Inflammatory macrophage (primary cell): ENCODE data around the gene CEP170B.
"Not testable (repeated sequence)": the region's sequence is repeated elsewhere in the genome, so short reads cannot be mapped to it uniquely, and the experiment has no call there.

Source experiments
- DNase-seq, 2 donors: peaks; one replicate each; pipeline ENCODE4 v3.0.0-alpha.2; 2020 to 2022
- total RNA-seq, 18 experiments: gene quantifications; one replicate each; lab custom pipeline; 2026; ENCODE audit warnings: mixed read lengths in 6 of 18, inconsistent platforms in 2 of 18; lab: John Stamatoyannopoulos, UW

Gene CEP170B
- total RNA-seq, result 1.1 to 6.9 (median 3.4) reads per million in 18 experiments

DNA sequence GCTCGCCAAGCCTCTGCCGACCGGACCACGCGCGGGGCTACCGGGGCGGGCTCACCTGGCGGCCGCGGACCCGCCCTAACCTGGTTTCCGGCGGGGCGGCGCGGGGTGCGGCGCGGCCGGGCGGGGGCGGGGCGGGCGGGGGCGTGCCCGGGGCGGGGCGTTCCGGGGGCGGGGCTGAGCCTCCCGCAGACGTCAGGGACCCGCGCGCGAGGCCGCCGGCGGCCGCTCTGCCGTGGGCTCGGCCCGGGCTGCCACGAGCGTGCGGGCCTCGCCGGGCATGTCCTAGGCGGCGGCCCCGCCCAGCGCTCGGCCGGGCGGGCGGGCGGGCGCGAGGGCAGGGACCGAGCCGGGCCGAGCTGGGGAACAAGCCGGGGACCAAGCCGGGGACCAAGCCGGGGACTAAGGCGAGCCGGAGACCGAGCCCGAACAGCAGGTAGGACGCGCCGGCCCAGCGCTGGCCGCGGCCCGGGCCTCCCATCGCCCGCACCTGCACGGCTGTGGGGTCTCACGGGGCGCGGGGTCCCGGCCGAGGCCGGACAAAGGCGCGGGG lies at the start of gene CEP170B:
TSS of gene CEP170B (plus strand) at position 188 of the 550 bp plus-strand sequence. CDS start 3,183 bp downstream, outside the sequence.
- DNase-seq, result peak in 1 of 2 donors; percentile 8

DNA sequence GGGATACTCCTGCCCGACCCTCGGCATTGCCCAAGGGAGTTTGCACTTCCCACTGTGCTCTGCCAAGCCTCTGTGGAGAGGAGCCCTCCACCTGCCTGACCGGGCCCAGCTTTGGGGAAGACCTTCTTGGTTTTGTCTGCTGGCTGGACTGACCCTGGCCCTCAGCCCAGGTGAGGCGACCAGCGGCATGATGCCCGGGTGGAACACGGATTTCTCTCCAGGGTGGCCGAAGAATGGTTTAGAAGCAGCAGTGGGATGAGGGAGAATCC lies 48.5 kb upstream of the CEP170B start:
- DNase-seq, result no peak

DNA sequence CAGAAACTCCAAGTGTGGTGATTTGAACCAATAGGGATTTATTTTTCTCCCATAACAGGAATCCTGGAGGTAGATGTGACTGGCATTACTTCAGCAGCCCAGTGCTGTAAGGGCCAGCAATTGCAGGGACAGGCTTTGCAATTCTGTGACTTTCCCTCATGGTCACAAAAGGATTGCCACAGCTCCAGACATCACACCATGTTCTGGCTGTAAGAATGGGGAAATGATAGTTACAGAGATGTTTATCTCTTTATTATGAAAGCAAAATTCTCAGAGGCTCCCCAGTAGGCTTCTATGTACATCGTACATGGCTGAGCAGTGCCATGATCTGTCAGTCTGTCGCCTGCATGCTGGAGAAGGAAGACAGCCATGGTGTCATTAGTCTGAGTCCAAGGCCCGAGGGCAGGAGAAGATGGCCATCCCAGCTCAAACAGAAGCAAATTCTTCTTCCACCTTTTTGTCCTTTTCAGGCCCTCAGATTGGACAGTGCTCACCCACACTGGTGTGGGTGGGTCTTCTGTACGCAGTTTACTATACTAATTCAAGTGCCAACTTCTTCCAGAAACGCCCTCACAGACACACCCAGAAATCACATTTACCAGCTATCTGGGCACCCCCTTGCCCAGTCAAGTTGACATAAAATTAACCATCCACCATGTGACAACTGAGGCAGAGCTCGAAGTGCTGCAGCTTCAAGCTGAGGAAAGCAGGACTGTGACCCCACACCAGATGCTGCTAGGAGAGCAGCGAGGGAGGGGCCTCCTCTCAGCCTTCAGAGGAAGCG lies 46.9 kb upstream of the CEP170B start:
- no peak for DNase-seq

DNA sequence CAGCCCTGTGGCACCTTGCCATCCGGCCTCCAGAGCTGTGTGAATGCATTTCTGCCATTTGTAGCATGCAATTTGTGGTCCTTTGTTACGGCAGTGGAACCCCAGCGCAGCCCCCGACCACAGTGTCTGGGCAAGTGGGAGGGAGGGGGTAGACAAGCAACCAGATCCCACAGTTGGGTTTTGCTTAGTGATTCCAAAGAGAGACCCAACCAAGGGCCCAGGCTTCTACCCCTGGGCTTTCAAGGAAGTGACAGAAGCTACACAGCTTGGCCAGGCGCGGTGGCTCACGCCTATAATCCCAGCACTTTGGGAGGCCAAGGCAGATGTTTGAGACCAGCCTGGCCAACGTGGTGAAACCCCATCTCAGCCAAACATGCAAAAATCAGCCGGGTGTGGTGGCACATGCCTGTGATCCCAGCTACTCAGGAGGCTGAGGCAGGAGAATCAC lies 46.3 kb upstream of the CEP170B start:
- DNase-seq, result no peak

DNA sequence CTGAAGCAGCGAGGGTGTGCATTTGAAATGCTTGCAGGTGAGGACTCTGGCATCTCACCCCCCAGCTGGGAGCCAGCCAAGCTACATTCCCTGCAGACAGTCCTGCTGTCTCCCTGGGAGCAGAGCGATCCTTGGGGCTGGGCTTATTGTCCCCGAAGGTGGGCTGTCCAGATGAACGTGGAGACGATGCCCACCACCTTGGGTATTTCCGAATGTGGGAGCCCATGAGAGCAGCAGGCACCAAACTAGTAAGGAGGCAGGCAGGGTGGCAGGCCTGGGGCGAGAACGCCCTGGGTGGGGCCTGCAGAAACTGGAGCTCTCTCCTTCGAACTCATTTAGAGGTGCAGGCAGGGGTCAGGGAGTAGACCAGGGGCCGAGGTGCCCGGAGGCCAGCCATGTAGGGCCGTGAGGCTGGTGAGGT lies 45.7 kb upstream of the CEP170B start:
- no peak for DNase-seq

DNA sequence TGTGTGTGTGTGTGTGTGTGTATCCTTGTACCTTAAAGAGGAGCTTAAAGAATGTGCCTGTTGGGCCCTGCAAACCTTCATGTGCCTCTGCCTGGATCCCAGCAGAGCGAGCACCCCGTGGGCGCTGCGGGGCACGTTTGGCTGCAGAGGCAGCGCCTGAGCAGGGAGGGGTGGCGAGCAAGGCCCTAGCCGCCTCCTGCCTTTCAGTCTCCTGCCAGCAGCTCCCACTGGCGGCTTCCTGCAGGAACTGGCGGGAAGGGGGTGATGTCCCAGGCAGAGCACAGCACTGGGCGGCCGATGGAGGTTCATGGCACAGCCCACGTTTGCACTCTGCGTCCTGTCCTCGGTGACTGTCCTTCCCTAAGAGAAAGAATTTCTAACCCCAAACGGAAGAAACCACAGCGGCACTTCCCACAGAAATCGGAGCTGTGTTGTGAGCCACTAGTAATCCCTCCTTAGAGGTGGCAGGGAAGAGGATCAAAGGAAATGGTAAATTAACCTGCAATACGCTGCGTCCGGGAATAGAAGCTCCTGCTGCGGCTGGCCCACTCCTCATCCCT lies 44.3 kb upstream of the CEP170B start:
- peak in 1 of 2 donors; percentile 11 for DNase-seq

DNA sequence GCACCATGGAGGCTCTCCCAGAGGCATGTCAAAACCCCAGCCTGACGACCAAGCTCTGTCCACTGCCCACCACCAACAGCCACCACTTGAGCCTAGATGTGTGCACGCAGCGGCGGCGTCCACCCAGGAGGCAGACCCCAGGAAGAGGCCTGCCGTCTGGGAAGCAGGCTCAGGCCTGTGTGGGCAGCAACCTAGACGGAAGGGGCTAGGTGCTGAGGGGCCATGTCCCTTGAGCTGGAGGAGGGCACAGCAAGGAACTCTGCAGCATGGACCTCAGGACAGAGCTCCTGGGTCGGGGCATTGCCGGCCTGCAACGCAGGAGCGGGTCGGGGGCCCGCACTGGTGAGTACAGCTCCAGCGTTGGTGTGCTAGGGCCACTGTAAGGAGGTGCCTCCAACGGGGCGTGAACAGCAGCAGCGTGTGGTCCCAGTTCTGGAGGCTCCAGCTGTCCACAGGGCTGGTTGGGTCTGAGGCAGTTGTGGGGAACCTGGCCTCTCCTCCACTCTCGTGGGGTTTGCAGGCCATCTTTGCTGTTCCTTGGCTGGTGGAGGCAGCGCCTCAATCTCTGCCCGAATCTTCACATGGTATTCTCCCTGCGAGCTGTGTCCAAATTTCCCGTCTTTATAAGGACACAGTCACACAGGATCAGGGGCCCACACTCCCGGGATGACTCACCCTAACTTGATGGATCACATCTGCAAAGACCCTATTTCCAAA lies 43.7 kb upstream of the CEP170B start:
- no peak for DNase-seq

DNA sequence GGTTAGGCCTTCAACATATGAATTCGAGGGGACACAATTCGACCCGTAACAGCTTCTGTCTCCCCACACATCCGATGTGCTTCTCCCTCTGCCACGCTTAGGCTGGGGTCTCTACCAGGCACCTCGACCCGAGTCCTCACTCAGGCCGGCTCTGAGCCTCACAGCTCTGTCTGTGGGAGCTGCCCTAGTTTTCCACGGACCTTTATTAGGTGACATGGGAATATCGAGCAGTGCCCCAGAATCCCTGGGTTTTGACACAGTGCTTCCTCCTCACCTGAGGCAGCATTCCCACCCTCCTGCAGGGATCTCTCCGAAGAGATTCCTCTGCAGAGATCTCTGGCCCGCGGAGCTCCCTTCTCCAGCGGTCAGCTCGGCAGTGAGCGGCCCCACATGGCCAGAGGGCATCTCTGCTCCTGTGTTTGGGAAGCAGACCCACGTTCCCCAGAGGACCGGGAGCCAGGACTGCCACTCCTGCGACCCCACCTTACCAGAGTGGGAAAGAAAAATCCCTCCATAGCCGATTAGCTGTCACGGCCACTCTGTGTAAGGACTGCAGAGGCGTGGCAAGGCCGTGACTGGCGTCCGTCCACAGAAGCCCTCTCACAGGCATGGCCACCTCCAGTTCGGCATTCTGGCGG lies 43.0 kb upstream of the CEP170B start:
- no peak for DNase-seq

DNA sequence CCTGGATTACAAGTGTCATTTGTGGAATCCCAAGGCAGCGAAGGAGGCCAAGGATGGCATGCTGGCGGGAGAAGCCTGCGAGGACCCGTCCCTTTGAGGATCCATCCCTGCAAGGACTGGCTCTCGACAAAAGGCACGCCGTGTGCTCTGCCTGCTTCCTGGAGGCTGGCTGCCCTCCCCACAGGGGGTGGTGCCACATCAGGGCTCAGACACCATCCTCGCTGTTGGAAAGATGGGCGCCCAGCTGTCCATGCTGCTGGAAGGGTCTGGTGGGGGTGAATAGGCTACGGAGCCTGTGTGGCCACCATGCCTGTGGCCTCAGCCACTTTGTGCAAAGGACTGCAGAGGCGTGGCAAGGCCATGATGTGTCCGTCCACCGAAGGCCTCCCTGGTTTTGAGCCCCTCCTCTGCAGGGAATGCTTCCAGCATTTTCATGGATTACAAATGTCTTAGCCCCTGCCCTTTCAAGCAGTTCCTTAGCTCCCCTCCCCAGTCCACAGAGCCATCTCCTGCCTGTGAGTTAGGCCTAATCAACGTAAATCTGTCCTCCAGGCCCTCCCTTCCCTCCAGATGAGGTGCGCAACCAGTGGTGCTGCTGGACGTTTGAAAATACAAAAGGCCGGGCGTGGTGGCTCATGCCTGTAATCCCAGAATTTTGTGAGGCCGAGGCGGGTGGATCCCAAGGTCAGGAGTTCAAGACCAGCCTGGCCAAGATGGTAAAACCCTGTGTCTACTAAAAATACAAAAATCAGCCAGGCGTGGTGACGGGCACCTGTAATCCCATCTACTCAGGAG lies 42.0 kb upstream of the CEP170B start:
- DNase-seq, result no peak

DNA sequence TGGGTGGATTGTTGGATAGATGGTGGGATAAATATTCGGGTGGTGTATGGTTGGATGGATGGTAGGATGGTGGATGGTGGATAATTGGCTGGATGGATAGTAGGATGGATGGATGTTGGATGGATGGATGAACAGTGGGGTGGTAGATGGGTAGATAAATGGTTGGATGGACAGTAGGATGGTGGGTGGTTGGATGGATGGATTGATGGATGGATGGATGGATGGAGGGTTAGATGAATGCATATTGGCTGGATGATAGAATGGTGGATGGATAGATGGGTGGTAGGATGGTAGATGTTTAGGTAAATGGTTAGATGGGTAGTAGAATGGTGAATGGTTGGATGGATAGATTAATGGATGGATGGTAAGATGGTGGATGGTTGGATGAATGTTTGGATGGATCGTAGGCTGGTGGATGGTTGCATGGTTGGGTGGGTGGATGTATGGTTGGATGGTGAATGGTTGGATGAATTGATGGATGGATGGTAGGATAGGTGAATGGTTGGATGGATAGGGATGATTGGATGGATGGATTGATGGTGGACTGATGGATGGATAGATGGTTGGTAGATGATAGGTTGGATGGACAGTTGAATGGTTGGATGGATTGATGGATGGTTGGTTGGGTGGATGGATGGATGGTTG lies 40.6 kb upstream of the CEP170B start:
- DNase-seq, result no peak

DNA sequence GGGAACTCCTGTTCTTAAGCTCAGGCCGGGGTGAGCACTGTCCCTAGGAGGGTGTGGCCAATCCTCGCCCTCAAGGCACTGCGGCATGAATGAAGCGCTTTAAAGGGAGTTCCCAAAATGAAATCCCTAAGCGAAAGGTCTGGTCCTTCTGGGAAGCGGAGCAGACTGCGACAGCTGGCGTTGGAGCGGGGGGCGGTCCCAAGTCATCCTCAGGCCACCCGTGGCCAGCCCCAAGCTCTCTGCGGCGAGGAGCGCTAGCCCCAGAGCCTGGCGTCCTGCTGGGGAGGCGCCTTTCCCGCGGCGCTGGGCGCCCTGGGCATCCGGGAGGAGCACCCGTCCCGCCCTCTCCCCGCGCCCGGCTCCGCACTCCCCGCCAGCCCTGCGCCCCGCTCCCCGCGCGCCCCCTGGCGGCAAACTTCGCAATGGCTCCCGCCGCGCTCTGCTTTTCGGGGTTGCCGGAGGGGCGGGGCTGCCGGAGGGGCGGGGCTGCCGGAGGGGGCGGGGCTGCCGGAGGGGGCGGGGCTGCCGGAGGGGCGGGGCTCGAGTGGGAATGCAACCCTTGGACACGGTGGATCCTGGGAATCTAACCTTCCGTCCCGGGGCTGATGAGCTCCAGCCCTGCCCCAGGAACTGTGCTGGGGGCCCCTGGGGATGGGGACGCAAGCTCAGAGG lies 38.7 kb upstream of the CEP170B start:
- peak; percentile 87 to 90 for DNase-seq

DNA sequence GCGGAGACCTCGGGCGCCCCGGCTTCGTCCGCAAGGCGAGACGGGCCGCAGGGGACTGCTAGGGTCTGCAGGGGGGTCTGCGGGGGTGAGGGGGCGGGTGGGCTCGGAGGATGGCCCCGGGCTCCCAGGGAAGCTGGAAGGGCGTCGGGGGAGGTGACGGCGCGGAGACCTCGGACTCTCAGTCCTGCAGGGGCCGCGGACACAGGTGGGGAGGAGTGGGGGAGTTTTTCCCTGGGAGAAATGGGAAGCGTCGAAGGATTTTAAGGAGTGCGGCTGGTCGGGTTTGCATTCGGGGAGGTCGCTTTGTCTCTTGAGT lies 38.2 kb upstream of the CEP170B start:
- DNase-seq, result no peak

DNA sequence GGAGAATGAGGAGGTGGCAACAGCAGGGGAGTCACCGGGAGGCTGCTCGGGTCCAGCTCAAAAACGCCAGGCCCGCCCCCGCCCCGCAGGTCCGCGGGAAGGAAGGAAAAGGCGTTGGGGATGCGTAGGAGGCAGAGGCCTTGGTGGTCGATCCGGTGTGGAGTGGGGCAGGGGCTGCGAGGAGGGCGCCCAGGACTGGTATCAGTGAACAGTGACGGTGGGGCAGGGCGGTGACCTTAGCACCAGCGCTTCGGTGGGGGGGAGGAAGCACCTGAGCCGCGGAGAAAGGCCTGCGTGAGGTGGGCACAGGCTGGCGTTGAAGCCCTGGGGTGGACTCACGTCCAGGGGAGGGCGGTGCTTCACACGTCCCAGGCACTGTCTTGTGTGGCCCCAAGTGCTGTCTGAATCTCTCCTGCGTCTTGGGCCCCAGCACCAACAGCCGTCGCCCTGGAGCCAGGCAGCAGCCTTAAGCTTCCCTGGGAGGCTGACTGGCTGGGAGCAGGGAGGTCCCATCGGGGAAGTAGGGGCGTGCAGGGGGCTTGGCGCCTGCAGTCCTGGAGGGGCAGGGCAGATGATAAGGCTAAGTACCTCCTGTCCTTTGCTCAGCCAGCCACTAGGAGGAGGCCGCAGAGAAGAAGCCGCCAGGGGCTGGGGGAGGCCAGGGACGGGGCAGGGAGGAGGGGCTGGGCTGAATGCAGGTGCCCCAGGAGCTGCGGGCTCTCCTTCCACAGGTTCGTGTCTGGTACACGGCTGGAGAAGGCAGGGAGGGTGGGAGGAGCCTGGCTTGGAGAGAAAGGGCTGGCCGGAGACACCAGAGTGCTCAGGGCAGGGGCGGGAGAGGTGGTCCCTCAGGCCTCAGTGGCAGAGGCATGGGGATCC lies 37.7 kb upstream of the CEP170B start:
- DNase-seq, result peak; percentile 21 to 33

DNA sequence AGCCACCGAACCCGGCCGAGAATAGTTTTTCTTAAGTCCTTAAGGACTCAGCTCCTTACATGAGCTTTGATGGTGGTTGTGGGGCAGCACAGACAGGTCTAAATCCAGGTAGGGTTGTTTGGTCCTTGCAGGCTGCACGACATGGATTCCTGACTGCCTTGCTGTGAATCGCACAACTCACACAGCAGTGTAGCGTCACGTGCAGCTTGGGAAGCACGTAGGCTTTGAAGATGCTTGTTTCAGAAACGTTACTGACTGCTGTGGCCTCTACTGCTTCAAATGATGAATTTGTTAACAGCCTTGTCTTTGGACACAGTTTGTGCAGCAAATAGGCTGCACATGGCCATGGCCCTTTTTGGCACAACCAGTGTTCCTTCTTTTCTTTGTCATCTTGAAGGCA lies 34.3 kb upstream of the CEP170B start:
- DNase-seq, result no peak

DNA sequence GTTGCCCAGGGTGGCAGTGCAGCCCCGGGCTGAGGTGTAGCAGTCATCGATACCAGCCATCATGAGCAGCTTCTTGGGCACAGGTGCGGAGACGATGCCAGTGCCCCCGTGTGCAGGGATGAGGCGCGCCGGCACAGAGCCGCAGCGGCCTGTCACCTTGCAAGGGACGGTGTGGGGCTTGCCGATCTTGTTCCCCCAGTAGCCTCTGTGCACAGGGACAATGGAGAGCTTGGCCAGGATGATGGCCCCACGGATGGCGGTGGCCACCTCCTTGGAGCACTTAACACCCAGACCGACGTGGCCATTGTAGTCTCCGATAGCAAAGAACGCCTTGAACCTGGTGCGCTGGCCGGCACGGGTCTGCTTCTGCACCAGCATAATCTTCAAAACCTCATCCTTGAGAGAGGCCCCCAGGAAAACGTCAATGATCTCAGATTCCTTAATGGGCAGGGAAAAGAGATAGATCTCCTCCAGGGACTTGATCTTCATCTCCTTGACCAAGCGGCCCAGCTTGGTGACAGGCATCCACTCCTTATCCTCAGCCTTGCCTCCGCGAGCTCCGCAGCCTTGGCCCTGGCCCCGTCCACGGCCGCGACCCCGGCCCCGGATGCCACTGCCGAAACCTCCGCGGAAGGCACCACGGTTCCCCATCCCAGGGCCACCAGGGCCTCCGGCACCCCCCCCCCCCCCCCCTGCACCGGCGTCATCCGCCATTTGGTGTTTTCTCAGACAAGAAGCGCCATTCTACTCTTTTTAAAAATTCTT lies 28.7 kb upstream of the CEP170B start:
- DNase-seq, result not testable (repeated sequence)

DNA sequence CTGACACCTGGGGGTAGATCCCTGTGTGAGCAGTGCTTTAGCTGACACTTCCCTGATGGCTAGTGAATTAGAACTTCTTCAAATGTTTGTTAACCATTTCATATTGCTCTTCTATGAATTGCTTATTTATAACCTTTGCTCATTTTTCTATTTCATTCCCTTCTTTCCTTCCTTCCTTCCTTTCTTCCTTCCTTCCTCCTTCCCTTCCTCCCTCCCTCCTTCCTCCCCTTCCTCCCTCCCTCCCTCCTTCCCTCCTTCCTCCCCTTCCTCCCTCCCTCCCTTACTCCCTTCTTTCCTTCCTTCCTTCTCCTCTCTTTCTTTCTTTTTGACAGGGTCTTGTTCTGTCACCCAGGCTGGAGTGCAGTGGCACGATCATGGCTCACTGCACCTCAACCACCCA lies 23.3 kb upstream of the CEP170B start:
- no peak for DNase-seq

DNA sequence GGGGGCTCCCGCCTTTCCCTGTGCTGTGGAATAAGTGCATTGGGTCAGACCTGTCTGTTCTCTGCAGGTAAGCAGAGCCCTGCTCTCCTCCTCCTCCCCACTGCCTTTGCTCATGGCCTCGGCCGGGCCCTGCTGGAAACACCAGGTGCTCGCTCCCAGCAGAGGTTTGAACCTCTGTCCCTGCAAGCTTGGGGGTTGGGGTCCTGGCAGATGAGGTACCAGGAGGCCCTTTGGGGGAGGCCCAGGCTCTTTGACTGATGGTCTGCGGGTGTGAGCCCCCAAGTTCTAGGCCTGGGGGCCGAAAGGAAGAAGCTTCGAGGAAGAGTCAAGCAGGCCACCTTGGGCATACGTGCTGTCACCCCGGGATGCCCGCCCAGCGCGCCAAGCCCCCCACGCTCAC lies 22.1 kb upstream of the CEP170B start:
- DNase-seq, result no peak

DNA sequence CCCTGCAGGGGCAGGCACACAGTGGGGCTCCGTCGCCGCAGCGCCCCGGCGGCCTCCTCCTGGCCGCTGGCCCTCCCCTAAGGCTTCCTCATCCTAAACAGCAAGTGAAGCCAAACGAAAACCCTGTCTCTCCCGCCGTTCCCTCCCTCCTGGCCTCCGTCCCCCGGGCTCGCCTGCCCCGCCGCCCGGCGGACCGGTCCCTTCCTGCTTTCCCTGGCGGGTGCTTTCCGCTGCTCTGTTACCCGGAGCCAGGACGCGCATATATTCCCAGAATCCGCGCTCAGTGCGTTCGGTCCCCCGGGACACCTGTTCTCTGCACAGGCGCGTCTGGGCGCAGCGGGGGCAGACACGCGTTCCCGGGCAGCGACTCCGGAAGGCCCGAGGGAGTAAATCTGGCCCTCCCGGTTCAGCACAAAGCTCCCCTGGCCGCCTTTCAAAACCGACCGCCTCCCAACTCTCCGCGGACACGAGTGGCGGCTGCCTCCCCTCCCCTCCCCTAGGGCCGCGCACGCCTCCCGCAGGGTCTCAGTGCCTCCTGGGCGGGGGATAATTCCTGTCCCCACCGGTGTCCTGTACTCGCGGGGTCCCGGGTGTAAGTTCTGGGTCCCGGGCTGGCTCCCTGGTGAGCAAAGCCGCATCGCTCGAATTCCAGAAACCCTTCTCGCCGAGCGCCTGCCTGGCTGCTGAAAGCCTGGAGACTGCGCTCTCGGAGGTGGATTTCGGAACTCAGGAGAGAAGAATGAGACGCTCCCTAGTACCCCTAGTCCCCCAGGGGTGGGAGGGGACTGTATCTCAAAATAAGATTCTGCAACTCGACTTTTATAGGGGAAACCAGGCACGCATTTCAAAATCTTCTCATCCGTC lies 21.4 kb upstream of the CEP170B start:
- DNase-seq, result no peak
